Measurements from ENCODE around the gene ZNF485. TPM values are rescaled to one million over a fixed set of nuclear protein-coding genes. Genes with fewer than 3 reads are reported as not detected.

The ZNF485 gene
- total RNA-seq: 1 to 10 TPM; 2.5 to 8.3 (median 4.5) TPM
- polyA plus RNA-seq: 1 to 10 TPM; 2.0 to 3.0 TPM
- long read RNA-seq, donor 1, transcript ZNF485-201 (5 exons, 2,054 nt): major isoform, 16 of 30 reads
- long read RNA-seq, donor 1, partial matches to known transcripts: 3 of 30 reads
- long read RNA-seq, donor 1, other reads (novel, unspliced or antisense): 8 of 30 reads
- long read RNA-seq, donor 2, partial matches to known transcripts: 0 of 4 reads
- long read RNA-seq, donor 2, other reads (novel, unspliced or antisense): 0 of 4 reads
- long read RNA-seq, donor 3, transcript ZNF485-201 (5 exons, 2,054 nt): major isoform, 5 of 8 reads
- long read RNA-seq, donor 3, partial matches to known transcripts: 1 of 8 reads
- long read RNA-seq, donor 3, other reads (novel, unspliced or antisense): 2 of 8 reads

GRCh38 chr10:43606323-43607198 lies at the start of gene ZNF485:
Gene ZNF485 (plus strand): TSS chr10:43606438. CDS start chr10:43607051, 613 bp downstream.
- peak within 1 kb of the TSS; percentile 82 for H3K4me3 ChIP-seq
- peak within 1 kb of the TSS in 1 of 2 donors; percentile 49 for H3K27ac ChIP-seq
- DNase-seq: peak; percentile 67 to 83 (median 79)
- WGBS, 3 donors: 2% methylated on average over 56 to 58 of the region's 58 CpGs
- intact Hi-C loops (cut with DNase I): no loop called here
- H3K9me3 ChIP-seq: no peaks in the 10 kb centered on the region
- TF ChIP-seq EP300 (IDR thresholded peaks at IDR 0.05): no peak
- no peak for TF ChIP-seq CTCF (IDR thresholded peaks at IDR 0.05)
- no peak for TF ChIP-seq POLR2A (IDR thresholded peaks at IDR 0.05)
- H3K36me3 ChIP-seq: no peaks in the 10 kb centered on the region
- H3K4me1 ChIP-seq (ENCODE audit: insufficient read depth): peaks cover 2% of the 10 kb centered on the region
- no peaks in the 10 kb centered on the region for H3K27me3 ChIP-seq

- no peak for TF ChIP-seq POLR2A (IDR thresholded peaks at IDR 0.05)
- TF ChIP-seq CTCF (IDR thresholded peaks at IDR 0.05): no peak
- TF ChIP-seq EP300 (IDR thresholded peaks at IDR 0.05): no peak
- Histone ChIP-seq H3K4me3 (no peak overlapping the region), H3K27ac (no peak overlapping the region), H3K36me3 (no peaks in the 10 kb centered on the region), H3K9me3 (peaks cover 7 to 31% of the 10 kb centered on the region in 2 donors), H3K27me3 (no peaks in the 10 kb centered on the region), H3K4me1 (ENCODE audit: insufficient read depth) (no peaks in the 10 kb centered on the region)
- no peak for DNase-seq
- intact Hi-C loops (cut with DNase I): no loop called here
- 97 to 98% (median 97%) methylated on average over 4 of the region's 4 CpGs for WGBS, 3 donors
Observed at GRCh38 chr10:43557214-43557613, 49.0 kb upstream of the ZNF485 start.

GRCh38 chr10:43569681-43570080 lies 36.6 kb upstream of the ZNF485 start:
- no peaks in the 10 kb centered on the region for H3K9me3 ChIP-seq
- intact Hi-C loops (cut with DNase I): no loop called here
- no peaks in the 10 kb centered on the region for H3K36me3 ChIP-seq
- H3K27me3 ChIP-seq: no peaks in the 10 kb centered on the region
- no peak overlapping the region for H3K27ac ChIP-seq
- DNase-seq: no peak
- H3K4me3 ChIP-seq: no peak overlapping the region
- peaks cover 1% of the 10 kb centered on the region for H3K4me1 ChIP-seq (ENCODE audit: insufficient read depth)
- TF ChIP-seq EP300 (IDR thresholded peaks at IDR 0.05): no peak
- no peak for TF ChIP-seq POLR2A (IDR thresholded peaks at IDR 0.05)
- TF ChIP-seq CTCF (IDR thresholded peaks at IDR 0.05): no peak

GRCh38 chr10:43570971-43571370 lies 35.3 kb upstream of the ZNF485 start:
- no peak for TF ChIP-seq CTCF (IDR thresholded peaks at IDR 0.05)
- TF ChIP-seq POLR2A (IDR thresholded peaks at IDR 0.05): no peak
- no peak for TF ChIP-seq EP300 (IDR thresholded peaks at IDR 0.05)
- Histone ChIP-seq H3K4me1 (ENCODE audit: insufficient read depth) (peaks cover 3% of the 10 kb centered on the region), H3K27ac (no peak overlapping the region), H3K27me3 (no peaks in the 10 kb centered on the region), H3K9me3 (no peaks in the 10 kb centered on the region), H3K4me3 (no peak overlapping the region), H3K36me3 (no peaks in the 10 kb centered on the region)
- intact Hi-C loops (cut with DNase I): no loop called here
- DNase-seq: no peak
- WGBS, 3 donors: 85 to 89% (median 86%) methylated on average over 1 of the region's 1 CpG

Measured in ovary (tissue), 10 donors.